Activated T-cell treated with anti-CD3 and anti-CD28 coated beads for 1 hour (primary cell): ENCODE measurements around the gene MT1M.
"Not testable (repeated sequence)": the region's sequence is repeated elsewhere in the genome, so short reads cannot be mapped to it uniquely, and the experiment has no call there.

Source experiments
- DNase-seq: peaks from one replicate; pipeline ENCODE4 v3.0.0-alpha.2; 2020; ENCODE audit warnings: low read depth

MT1M gene

DNA sequence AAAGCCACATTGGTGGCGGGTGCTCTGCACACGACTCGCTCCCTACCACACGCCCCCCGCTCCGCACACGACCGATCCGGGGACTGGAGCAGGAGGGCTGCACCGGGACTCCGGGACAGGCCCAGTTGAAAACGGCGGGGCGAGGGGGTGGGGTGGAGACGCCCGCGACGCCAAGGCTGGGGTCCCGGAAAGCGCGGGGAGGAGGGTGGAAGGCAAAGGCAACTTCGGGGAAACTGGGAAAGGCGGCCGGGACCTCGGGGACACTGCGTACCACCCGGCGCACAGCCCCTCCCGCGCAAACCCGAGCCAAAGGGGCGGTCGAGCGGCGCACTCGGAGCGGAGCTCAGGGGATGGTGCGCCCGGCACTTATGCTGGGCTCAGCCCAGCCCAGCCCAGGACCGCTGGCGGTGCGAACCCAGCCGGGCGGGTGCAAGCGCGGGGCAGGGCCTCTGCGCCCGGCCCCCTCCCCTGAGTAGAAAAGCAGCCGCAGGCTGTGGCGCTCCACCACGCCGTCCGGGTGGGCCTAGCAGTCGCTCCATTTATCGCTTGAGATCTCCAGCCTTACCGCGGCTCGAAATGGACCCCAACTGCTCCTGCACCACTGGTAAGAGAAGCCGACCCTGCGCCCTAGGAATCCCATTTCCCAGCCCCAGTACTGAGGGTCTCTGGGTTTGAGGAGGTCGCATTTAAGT is at the start of gene MT1M:
Gene MT1M (plus strand): TSS at position 504 of the 692 bp plus-strand sequence. CDS start 73 bp downstream, at position 577.
- no peak for DNase-seq

DNA sequence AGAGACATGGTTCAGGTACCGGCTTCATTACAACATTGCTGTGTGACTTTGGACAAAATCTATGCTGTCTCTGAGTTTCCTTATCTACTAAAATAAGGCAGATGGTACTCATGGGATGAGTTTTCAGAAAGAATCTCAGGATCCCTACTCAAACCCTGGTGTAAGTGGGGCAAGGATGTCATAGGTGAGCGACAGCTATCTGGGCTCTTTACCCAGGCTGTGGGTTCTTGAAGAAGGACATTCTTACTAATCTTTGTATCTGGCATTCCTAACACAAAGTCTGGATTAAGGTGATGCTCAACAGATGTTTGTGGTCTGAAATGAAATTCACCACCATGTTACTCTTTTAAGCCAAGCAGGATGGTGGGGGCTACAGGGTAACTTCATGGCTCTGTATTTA is 49.5 kb upstream of the MT1M start:
- DNase-seq, result not testable (repeated sequence)

- DNase-seq, result no peak
Measured at GRCh38 chr16:56583351-56584168, 48.9 kb upstream of the MT1M start.

- no peak for DNase-seq
Measured at GRCh38 chr16:56584276-56584675, 48.2 kb upstream of the MT1M start.

GRCh38 chr16:56588781-56589140 is 43.7 kb upstream of the MT1M start:
- no peak for DNase-seq

DNA sequence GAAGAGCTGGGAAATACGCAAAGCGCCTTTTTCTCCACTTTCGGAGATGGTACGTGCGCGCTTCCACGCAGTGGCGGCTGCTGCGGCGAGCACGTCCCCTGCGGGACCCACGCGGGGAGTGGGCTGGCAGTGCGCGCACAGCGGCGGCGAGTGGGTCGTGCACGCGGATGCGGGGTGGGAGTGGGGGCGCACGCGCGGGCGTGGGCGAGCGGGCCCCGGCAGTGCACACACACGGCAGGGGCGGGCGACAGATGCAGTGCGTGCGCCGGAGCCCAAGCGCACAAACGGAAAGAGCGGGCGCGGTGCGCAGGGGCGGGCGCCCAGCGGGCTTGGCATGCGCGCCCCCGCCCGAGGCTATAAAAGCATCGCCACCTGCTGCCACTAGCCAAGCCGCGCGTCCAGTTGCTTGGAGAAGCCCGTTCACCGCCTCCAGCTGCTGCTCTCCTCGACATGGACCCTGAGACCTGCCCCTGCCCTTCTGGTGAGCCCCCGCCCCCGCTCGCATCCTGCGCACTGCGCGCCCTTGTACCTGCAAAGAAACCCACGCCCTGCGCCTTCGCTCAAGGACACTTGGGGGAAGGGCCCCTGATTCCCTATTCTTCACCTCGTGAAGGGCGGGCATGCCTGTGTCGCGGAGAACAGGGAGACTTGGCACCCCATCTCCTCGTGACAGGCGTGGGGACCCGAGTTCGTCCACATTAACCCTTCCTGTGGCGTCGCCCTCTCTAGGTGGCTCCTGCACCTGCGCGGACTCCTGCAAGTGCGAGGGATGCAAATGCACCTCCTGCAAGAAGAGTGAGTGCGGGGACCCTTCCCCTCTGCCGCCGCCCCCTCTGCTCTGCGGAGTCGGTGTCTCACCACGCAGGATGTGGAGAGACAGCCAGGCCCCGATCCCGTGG is 43.1 kb upstream of the MT1M start, which contains the start of gene MT3:
Gene MT3 (plus strand): TSS at position 388 of the 899 bp plus-strand sequence. CDS start 63 bp downstream, at position 451.
- DNase-seq, result peak; percentile 10

GRCh38 chr16:56591377-56592060 is 40.9 kb upstream of the MT1M start:
- DNase-seq, result no peak

- DNase-seq, result no peak
Measured at GRCh38 chr16:56593573-56594291, 38.7 kb upstream of the MT1M start.

DNA sequence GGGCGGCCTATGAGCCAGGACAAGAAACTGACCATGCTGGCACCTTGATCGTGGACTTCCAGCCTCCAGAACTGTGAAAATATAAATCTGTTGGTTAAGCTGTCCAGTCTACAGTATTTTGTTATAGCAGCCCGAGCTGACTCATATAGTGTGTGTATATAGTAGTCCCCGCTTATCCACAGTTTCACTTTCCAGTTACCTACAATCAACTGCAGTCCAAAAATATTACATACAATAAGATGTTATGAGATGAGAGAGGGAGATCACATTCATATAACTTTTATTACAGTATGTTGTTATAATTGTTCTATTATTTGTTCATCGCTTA is 38.2 kb upstream of the MT1M start:
- no peak for DNase-seq

- DNase-seq, result peak; percentile 17
Measured at GRCh38 chr16:56600398-56600999, 32.0 kb upstream of the MT1M start.

DNA sequence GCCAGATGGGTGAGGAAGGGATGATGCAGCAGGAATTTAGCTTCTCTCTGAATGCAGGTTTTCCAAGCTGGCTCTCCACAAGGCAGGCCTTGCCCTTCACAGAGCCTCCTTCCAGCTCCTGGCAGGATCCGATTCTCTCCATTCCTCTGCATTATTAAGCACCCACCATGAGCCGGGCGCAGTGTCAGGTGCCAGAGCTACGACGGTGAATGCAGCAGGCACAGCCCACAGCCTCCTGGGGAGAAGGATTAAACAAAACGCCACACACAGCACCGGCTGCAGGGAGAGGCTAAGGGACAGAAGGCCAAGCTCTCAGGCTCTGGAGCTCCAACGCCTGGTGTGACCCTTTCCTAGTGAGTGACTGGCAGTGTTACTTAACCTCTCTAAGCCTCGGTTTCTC is 31.1 kb upstream of the MT1M start:
- DNase-seq, result no peak

GRCh38 chr16:56603589-56603988 is 28.9 kb upstream of the MT1M start:
- no peak for DNase-seq

DNA sequence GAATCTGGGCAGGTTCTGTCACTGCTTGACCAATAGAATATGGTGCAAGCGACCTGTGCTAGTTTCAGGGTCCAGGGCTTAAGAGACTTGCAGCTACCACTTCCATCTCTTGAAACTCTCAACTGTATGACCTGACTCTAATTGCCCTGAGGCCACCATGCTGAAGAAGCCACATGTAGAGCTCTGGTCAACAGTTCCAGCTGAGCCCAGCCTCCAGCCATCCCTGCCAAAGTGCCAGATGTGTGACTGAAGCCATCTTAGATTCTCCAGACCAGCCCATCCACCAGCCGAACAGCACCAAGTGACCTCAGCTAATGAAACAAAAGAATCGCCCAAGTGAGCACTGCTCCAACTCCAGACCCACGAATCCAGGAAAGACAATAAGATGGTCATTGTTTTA is 27.5 kb upstream of the MT1M start:
- no peak for DNase-seq

GRCh38 chr16:56605475-56605874 is 27.0 kb upstream of the MT1M start:
- DNase-seq, result no peak

GRCh38 chr16:56606071-56606475 is 26.4 kb upstream of the MT1M start:
- DNase-seq, result no peak

GRCh38 chr16:56606476-56607108 is 25.9 kb upstream of the MT1M start:
- no peak for DNase-seq

DNA sequence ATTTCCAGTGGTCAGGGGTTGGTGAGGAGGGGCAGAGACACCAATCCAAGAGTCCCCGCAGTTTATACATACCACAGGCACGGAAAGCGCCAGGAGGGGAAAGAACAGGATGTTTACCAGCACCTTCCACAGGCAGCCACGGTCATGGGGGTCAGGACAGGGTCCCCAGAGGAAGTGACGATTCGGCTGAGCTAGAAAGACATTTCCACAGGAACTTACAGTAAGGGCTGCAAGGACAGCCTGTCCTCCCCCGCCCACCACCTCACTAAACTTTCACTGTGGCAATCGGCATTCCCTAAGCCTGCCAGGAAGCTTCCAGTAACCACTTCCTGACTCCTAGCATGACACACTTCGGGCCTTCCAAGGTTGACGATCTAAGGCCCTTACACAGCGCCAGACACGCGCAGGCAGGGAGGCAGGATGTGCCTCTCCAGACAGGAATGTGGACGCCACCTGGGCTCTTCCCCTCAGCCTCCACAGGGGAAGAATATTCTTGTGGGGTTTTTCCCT is 25.3 kb upstream of the MT1M start:
- no peak for DNase-seq

GRCh38 chr16:56607675-56608042 is 24.8 kb upstream of the MT1M start:
- no peak for DNase-seq

DNA sequence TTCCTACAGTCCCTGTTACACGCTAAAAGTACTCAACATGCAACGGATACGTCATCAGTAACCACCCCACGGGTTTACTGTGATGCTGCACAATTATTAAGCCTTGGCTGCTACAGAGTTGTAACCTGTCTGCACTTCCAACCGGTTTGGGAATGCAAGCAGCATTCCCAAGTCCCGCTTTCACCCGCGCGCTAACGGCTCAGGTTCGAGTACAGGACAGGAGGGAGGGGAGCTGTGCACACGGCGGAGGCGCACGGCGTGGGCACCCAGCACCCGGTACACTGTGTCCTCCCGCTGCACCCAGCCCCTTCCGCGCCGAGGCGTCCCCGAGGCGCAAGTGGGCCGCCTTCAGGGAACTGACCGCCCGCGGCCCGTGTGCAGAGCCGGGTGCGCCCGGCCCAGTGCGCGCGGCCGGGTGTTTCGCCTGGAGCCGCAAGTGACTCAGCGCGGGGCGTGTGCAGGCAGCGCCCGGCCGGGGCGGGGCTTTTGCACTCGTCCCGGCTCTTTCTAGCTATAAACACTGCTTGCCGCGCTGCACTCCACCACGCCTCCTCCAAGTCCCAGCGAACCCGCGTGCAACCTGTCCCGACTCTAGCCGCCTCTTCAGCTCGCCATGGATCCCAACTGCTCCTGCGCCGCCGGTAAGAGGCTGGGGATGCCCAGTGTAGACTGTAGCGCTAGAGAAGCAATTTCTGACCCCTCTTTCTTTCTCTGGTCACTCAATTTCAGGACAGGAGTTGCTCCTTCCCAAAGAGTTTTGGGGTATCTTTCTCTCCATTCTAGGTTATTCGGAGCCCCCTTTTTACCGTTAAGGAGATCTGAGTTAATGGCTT is 24.2 kb upstream of the MT1M start, which contains the start of gene MT2A:
Gene MT2A (plus strand): TSS at position 542 of the 833 bp plus-strand sequence. CDS start 72 bp downstream, at position 614.
- peak; percentile 80 for DNase-seq
